Measurements from ENCODE around the gene ENTPD8.

GRCh38 chr9:137387114-137387890 is 53.9 kb downstream of the ENTPD8 start:
- TF ChIP-seq CTCF (IDR thresholded peaks at IDR 0.05) = no peak
- no peak for TF ChIP-seq EZH2 (IDR thresholded peaks at IDR 0.05; ENCODE audit: borderline replicate concordance, insufficient read depth, low read depth, low read length, poor library complexity, severe bottlenecking)

Measured in B cell (primary cell).